OCI-LY1 (cell line): ENCODE results near the gene LRRC45.

Source experiments
- H2AFZ ChIP-seq: fragments of 200-600 bp; sonication (generic), shearing (Covaris generic); 2 replicates; pipeline ENCODE4 v1.6.0; 2014; ENCODE audit warnings: antibody characterized with exemption, mild to moderate bottlenecking, low read length
- H3F3A ChIP-seq: fragments of 200-600 bp; sonication (generic), shearing (Covaris generic); 2 replicates; pipeline ENCODE4 v1.6.0; 2014; ENCODE audit warnings: mild to moderate bottlenecking, antibody characterized with exemption, low read length, moderate library complexity; ENCODE audit not compliant: insufficient read depth
- H3K27ac ChIP-seq: fragments of 200-600 bp; sonication (generic); 2 replicates; pipeline ENCODE4 v1.5.1; 2014; ENCODE audit warnings: low read length, mixed run types, mild to moderate bottlenecking, low read depth; ENCODE audit not compliant: poor library complexity, severe bottlenecking
- H3K27me3 ChIP-seq: fragments of 200-600 bp; sonication (generic); 2 replicates; pipeline ENCODE4 v1.6.0; 2014; ENCODE audit warnings: antibody characterized with exemption, mild to moderate bottlenecking, low read length, moderate library complexity; ENCODE audit not compliant: insufficient read depth
- H3K36me3 ChIP-seq: fragments of 200-600 bp; sonication (generic); 2 replicates; pipeline ENCODE4 v1.6.1; 2014; ENCODE audit warnings: mild to moderate bottlenecking, antibody characterized with exemption, low read length, moderate library complexity, mixed read lengths; ENCODE audit not compliant: insufficient read depth
- H3K4me1 ChIP-seq: fragments of 200-600 bp; sonication (generic); 2 replicates; pipeline ENCODE4 v1.5.1; 2014; ENCODE audit warnings: mild to moderate bottlenecking, low read length, moderate library complexity; ENCODE audit not compliant: insufficient read depth, severe bottlenecking
- H3K4me2 ChIP-seq: fragments of 200-600 bp; sonication (generic), shearing (Covaris generic); 2 replicates; pipeline ENCODE4 v1.6.1; 2014; ENCODE audit warnings: low read length
- H3K4me3 ChIP-seq: fragments of 200-600 bp; sonication (generic); 2 replicates; pipeline ENCODE4 v1.5.1; 2014; ENCODE audit warnings: low read length, low read depth, mild to moderate bottlenecking, mixed read lengths; ENCODE audit not compliant: poor library complexity, severe bottlenecking
- H3K79me2 ChIP-seq: fragments of 200-600 bp; shearing (Covaris generic); 2 replicates; pipeline ENCODE4 v1.6.1; 2016; ENCODE audit warnings: mixed run types, low read length, mixed read lengths; ENCODE audit not compliant: insufficient read depth
- H3K9ac ChIP-seq: fragments of 200-600 bp; sonication (generic), shearing (Covaris generic); 2 replicates; pipeline ENCODE4 v1.6.1; 2014; ENCODE audit warnings: mild to moderate bottlenecking, low read length, mixed read lengths
- H3K9me2 ChIP-seq: fragments of 200-600 bp; sonication (generic), shearing (Covaris generic); 2 replicates; pipeline ENCODE4 v1.6.1; 2014; ENCODE audit warnings: low read depth, mild to moderate bottlenecking, low read length, mixed read lengths
- H3K9me3 ChIP-seq: fragments of 200-600 bp; shearing (Covaris generic); 2 replicates; pipeline ENCODE4 v1.6.1; 2014; ENCODE audit warnings: low read length, mixed read lengths
- H4K20me1 ChIP-seq: fragments of 200-600 bp; sonication (generic), shearing (Covaris generic); 2 replicates; pipeline ENCODE4 v1.6.0; 2016; ENCODE audit warnings: mild to moderate bottlenecking, low read length; ENCODE audit not compliant: insufficient read depth
- EZH2 ChIP-seq: fragments of 200-600 bp; sonication (generic), shearing (Covaris generic); IDR thresholded peaks from 2 replicates; pipeline ENCODE4 v1.8.0; 2017; ENCODE audit warnings: borderline replicate concordance, mixed run types, mild to moderate bottlenecking, antibody characterized with exemption, low read length, moderate library complexity, mixed read lengths
- TF ChIP-seq, protein P1 (sequence below): fragments of 200-600 bp; sonication (generic), shearing (Covaris generic); IDR thresholded peaks from 2 replicates; pipeline ENCODE4 v1.5.1; 2017; ENCODE audit warnings: mild to moderate bottlenecking, antibody characterized with exemption, low read length, moderate library complexity, mixed read lengths

Gene LRRC45

DNA sequence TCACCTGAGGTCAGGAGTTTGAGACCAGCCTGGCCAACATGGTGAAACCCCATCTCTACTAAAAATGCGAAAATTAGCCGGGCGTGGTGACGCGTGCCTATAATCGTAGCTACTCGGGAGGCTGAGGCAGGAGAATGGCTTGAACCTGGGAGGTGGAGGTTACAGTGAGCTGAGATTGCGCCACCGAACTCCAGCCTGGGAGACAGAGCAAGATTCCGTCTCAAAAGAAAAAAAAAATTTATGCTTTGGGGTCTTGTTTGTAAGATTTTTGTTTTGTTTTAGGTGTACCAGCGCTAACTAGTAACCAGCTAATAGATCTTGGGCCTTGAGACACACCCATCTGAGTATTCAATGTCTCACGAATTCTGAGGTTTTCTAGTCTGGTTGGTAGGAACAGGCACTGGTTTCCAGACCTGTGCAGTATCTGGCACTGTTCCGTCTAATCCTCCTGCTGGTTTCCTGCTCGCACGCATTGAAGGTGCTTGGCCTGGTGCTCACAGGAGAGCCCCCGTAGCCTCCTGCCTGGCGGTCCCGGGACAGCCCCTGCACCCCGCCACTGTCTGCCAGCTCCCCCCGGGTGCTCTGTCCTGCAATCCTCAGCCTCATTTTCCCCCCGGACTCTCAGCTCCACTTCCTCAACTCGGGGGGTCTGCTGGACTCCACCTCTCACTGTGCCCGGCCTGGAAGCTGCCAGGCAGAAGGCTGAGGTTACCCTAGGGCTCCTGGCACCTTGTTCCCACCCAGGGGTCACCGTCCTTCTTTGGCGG, 53.1 kb downstream of the LRRC45 start:
- Histone ChIP-seq H3K4me2 (no peak overlapping the region), H3K27me3 (peaks cover 4% of the 10 kb centered on the region; the same call in 1 of the 2 replicates), H3K36me3 (peaks cover 46% of the 10 kb centered on the region), H3K4me1 (no peaks in the 10 kb centered on the region), H3K4me3 (no peak overlapping the region), H3F3A (peaks cover 3% of the 10 kb centered on the region; the same call in 1 of the 2 replicates), H3K9me3 (no peaks in the 10 kb centered on the region), H3K9ac (no peak overlapping the region), H3K79me2 (no peaks in the 10 kb centered on the region), H3K9me2 (no peaks in the 10 kb centered on the region), H2AFZ (no peak overlapping the region), H4K20me1 (no peaks in the 10 kb centered on the region), H3K27ac (no peak overlapping the region)
- TF ChIP-seq EZH2 = no peak
- TF ChIP-seq, protein P1, sequence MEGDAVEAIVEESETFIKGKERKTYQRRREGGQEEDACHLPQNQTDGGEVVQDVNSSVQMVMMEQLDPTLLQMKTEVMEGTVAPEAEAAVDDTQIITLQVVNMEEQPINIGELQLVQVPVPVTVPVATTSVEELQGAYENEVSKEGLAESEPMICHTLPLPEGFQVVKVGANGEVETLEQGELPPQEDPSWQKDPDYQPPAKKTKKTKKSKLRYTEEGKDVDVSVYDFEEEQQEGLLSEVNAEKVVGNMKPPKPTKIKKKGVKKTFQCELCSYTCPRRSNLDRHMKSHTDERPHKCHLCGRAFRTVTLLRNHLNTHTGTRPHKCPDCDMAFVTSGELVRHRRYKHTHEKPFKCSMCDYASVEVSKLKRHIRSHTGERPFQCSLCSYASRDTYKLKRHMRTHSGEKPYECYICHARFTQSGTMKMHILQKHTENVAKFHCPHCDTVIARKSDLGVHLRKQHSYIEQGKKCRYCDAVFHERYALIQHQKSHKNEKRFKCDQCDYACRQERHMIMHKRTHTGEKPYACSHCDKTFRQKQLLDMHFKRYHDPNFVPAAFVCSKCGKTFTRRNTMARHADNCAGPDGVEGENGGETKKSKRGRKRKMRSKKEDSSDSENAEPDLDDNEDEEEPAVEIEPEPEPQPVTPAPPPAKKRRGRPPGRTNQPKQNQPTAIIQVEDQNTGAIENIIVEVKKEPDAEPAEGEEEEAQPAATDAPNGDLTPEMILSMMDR = no peak

DNA sequence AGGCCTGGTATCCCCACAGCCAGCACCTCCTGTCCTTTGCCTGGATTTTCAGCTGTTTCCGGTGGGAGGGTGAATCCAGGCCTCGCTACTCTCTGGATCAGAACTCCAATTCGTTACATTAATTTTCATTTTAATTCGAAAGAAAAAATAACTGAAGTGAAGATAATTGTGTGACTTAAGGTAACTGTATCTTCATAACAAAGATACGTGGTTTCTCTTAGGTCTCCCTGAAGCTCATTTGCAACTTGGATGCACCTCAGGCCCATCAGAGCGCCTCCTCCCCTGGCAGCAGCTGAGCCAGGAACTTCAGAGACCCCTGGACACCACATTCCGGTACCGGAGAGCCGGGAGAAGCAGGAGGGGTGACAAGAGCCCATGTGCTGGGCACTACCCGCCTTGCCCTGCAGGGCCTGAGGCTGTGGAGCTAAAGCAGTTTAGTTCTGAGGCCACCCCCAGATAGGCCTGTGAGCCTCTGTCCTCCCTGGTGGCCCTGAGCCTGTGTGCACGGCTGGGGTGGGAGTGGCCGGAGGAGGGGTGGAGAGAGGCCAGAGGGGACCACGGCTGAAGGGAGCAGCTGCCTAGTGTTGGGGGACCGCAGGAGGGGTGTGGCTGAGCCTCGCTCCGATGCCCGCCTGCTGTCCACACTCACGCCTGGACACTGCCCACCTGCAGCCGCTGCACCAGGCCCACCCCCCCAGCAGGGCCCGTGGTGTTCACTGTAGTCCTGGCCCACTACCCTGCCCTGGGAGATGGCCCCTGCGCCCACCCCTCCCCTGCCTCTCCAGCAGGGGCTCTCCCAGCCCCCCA, 53.9 kb downstream of the LRRC45 start:
- H3K36me3 ChIP-seq = peaks cover 52% of the 10 kb centered on the region
- H2AFZ ChIP-seq = no peak overlapping the region
- no peaks in the 10 kb centered on the region for H3K9me3 ChIP-seq
- peaks cover 4% of the 10 kb centered on the region; the same call in 1 of the 2 replicates for H3K27me3 ChIP-seq
- no peak overlapping the region for H3K27ac ChIP-seq
- H3F3A ChIP-seq = peaks cover 3% of the 10 kb centered on the region; the same call in 1 of the 2 replicates
- H3K9me2 ChIP-seq = no peaks in the 10 kb centered on the region
- H3K4me2 ChIP-seq = no peak overlapping the region
- TF ChIP-seq EZH2 = no peak
- TF ChIP-seq, protein P1 = no peak
- no peak overlapping the region for H3K4me3 ChIP-seq
- no peaks in the 10 kb centered on the region for H3K79me2 ChIP-seq
- H3K4me1 ChIP-seq = no peaks in the 10 kb centered on the region
- no peak overlapping the region for H3K9ac ChIP-seq
- H4K20me1 ChIP-seq = no peaks in the 10 kb centered on the region

DNA sequence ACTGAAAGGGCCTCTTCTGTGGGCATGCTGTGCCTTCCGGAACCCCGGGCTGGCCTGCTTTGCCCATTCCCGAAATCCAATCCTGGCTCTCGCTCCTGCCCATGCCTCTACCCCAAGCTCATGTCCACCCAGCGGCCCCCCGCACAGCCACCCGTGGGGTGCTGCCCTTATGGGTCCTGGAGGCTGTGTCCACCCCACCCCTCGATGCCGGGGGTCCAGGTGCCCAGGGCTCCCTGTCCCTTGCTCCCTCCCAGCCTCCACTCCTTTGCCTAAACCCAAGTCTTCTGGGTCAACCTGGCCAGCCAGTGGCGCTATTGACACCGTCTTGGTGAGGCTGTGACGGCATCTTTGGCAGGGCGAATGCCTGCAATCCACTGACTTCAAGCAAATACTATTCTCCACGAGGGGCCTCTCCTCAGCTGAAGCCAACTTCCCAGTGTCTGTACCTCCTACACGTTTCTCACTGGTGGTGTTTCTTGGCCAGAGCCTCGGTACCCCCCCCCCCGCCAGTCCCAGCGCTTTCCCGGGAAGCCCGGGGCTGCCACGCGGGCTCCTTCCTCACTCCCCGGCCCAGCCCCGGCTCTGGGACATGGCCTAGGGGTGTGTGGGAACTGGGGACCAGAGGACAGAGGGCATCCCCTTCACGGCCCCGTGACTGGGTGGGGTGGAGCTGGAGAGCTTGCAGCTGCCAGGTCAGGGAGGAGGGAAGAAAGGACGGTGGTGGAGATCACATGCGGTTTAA, 54.7 kb downstream of the LRRC45 start:
- H2AFZ ChIP-seq = no peak overlapping the region
- no peaks in the 10 kb centered on the region for H4K20me1 ChIP-seq
- no peaks in the 10 kb centered on the region for H3K79me2 ChIP-seq
- TF ChIP-seq EZH2 = no peak
- TF ChIP-seq, protein P1 = no peak
- no peaks in the 10 kb centered on the region for H3K9me3 ChIP-seq
- H3K4me1 ChIP-seq = no peaks in the 10 kb centered on the region
- no peak overlapping the region for H3K4me3 ChIP-seq
- H3K27me3 ChIP-seq = peaks cover 4% of the 10 kb centered on the region; the same call in 1 of the 2 replicates
- H3K9ac ChIP-seq = no peak overlapping the region
- H3K4me2 ChIP-seq = no peak overlapping the region
- H3K27ac ChIP-seq = no peak overlapping the region
- peaks cover 3% of the 10 kb centered on the region; the same call in 1 of the 2 replicates for H3F3A ChIP-seq
- H3K9me2 ChIP-seq = no peaks in the 10 kb centered on the region
- peaks cover 60% of the 10 kb centered on the region for H3K36me3 ChIP-seq
